Ascending aorta (tissue), 2 donors: ENCODE data around the gene USP6. TPM values are rescaled to one million over a fixed set of nuclear protein-coding genes. Genes with fewer than 3 reads are reported as not detected.
A peak's percentile ranks its signal among the peaks of the same experiment; 100 is the strongest.
"Not testable (repeated sequence)": the region's sequence is repeated elsewhere in the genome, so short reads cannot be mapped to it uniquely, and the experiment has no call there.

Experiments
- DNase-seq, 2 donors: peaks; one replicate each; pipeline ENCODE4 v3.0.0-alpha.2; 2019; ENCODE audit warnings: low spot score in 2 of 2
- H3K27ac ChIP-seq, 2 donors: fragments of 200-600 bp; sonication (generic); one replicate each; pipeline ENCODE4 v1.5.1; 2016 to 2017; ENCODE audit warnings: mild to moderate bottlenecking in 1 of 2
- H3K27me3 ChIP-seq: fragments of 200-600 bp; sonication (generic); one replicate; pipeline ENCODE4 v1.5.1; 2017
- H3K36me3 ChIP-seq, 2 donors: fragments of 200-600 bp; sonication (generic); one replicate each; pipeline ENCODE4 v1.5.1; 2016
- H3K4me1 ChIP-seq, 2 donors: fragments of 200-600 bp; sonication (generic); one replicate each; pipeline ENCODE4 v1.5.1; 2016 to 2017; ENCODE audit warnings: mild to moderate bottlenecking in 1 of 2
- H3K4me3 ChIP-seq, 2 donors: fragments of 200-600 bp; sonication (generic); one replicate each; pipeline ENCODE4 v1.5.1; 2016 to 2017; ENCODE audit warnings: mild to moderate bottlenecking in 1 of 2
- H3K9me3 ChIP-seq, 2 donors: fragments of 200-600 bp; sonication (generic); one replicate each; pipeline ENCODE4 v1.5.1; 2016
- CTCF ChIP-seq, 3 experiments: fragments of 200-600 bp in 2 of 3; fragments of 450-650 bp in 1 of 3; sonication (generic) in 2 of 3; IDR thresholded peaks; one replicate each; pipeline ENCODE4 v1.5.1; 2016 to 2019; ENCODE audit warnings: antibody characterized with exemption in 3 of 3, mild to moderate bottlenecking in 1 of 3, moderate library complexity in 1 of 3
- intact Hi-C: fragments of 100-400 bp; cut with DNase I; formaldehyde crosslinking; loops from one replicate; pipeline ENCODE4 v1.15.1; 2023
- total RNA-seq: library from RNA; depleted of rRNA; stranded (reverse); fragments of >200 nt; gene quantifications from one replicate; pipeline ENCODE4 v1.1.0, GENCODE V29; 2016

Gene USP6
- 0.11 TPM for total RNA-seq

GRCh38 chr17:5115673-5116651 lies at the start of gene USP6:
Gene USP6, plus strand, starts transcription at chr17:5116032. Its CDS starts 14,336 bp downstream, at chr17:5130368.
- intact Hi-C loops: no loop called here
- Histone ChIP-seq H3K36me3 (no peaks in the 10 kb centered on the region), H3K4me3 (no peak within 1 kb of the TSS), H3K27me3 (peaks cover 4% of the 10 kb centered on the region), H3K4me1 (peaks cover 0 to 9% of the 10 kb centered on the region in 2 donors), H3K27ac (no peak within 1 kb of the TSS), H3K9me3 (no peaks in the 10 kb centered on the region)
- TF ChIP-seq CTCF (IDR thresholded peaks at IDR 0.05): no peak
- DNase-seq: no peak

- TF ChIP-seq CTCF (IDR thresholded peaks at IDR 0.05): no peak
- Histone ChIP-seq H3K36me3 (no peaks in the 10 kb centered on the region), H3K4me3 (no peak overlapping the region), H3K4me1 (no peaks in the 10 kb centered on the region), H3K27me3 (no peaks in the 10 kb centered on the region), H3K9me3 (no peaks in the 10 kb centered on the region), H3K27ac (no peak overlapping the region)
- intact Hi-C loops: no loop called here
- DNase-seq: no peak
Measured at GRCh38 chr17:5068236-5068635, 47.6 kb upstream of the USP6 start.

DNA sequence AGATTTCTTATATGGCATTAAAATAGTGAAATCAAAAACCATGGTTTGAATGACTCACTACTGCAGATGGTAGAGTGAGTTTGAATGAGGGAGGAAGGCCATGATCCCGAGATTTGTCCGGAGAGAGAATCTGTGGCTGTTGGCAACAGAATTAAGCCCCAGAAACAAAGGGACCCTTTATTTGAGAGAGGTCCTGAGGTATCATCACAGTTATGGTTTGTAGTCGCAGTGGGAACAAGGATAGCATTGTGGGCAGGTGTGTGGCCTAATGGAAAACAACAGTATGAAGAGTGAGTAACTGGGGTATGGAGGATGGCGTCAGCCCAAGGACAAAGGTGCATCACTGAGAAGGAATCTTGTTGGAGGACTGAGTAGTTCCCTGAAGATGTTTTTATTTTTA lies 46.1 kb upstream of the USP6 start:
- Histone ChIP-seq H3K27ac (no peak overlapping the region), H3K4me3 (no peak overlapping the region), H3K27me3 (no peaks in the 10 kb centered on the region), H3K36me3 (no peaks in the 10 kb centered on the region), H3K4me1 (no peaks in the 10 kb centered on the region), H3K9me3 (no peaks in the 10 kb centered on the region)
- no peak for DNase-seq
- no peak for TF ChIP-seq CTCF (IDR thresholded peaks at IDR 0.05)
- intact Hi-C loops: no loop called here

DNA sequence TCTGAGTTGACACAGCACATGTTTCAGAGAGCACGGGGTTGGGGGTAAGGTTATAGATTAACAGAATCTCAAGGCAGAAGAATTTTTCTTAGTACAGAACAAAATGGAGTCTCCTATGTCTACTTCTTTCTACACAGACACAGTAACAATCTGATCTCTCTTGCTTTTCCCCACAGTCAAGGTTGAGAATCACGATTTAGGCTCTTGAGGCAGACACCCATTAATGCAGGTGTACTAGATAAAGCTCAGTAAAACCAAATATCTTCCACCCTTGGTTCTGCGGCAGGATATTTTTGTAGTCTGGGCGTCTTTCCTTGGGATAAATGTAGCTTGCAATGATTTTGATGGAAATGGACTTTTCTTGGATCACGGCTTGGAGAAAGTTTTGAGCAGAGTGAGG lies 40.4 kb upstream of the USP6 start:
- H3K27ac ChIP-seq, intact Hi-C loops, H3K9me3 ChIP-seq, H3K4me3 ChIP-seq, H3K27me3 ChIP-seq, H3K4me1 ChIP-seq, H3K36me3 ChIP-seq, DNase-seq: not testable (repeated sequence)

DNA sequence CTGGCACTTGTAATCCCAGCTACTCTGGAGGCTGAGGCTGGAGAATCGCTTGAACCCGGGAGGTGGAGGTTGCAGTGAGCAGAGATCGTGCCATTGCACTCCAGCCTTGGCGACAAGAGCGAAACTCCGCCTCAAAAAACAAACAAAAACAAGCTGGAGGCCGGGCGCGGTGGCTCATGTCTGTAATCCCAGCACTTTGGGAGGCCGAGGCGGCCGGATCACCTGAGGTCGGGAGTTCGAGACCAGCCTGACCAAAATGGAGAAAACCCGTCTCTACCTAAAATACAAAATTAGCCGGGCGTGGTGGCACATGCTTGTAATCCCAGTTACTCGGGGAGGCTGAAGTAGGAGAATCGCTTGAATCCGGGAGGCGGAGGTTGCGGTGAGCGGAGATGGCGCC lies 38.6 kb upstream of the USP6 start:
- H3K27me3 ChIP-seq, H3K4me1 ChIP-seq, intact Hi-C loops, H3K36me3 ChIP-seq, DNase-seq, H3K9me3 ChIP-seq: not testable (repeated sequence)
- H3K4me3 ChIP-seq: peak overlapping the region; percentile 78 to 79
- peak overlapping the region in 1 of 2 donors; percentile 78 for H3K27ac ChIP-seq

GRCh38 chr17:5077781-5078105 lies 38.1 kb upstream of the USP6 start:
- H3K4me1 ChIP-seq: peaks cover 6 to 10% of the 10 kb centered on the region in 2 donors
- no peak for DNase-seq
- TF ChIP-seq CTCF (IDR thresholded peaks at IDR 0.05): no peak
- peaks cover 0 to 6% of the 10 kb centered on the region in 2 donors for H3K9me3 ChIP-seq
- peaks cover 0 to 4% of the 10 kb centered on the region in 2 donors for H3K36me3 ChIP-seq
- H3K27me3 ChIP-seq: no peaks in the 10 kb centered on the region
- peak overlapping the region; percentile 70 to 78 for H3K27ac ChIP-seq
- intact Hi-C loops: loop anchor here (2.0 kb wide), 2 partner anchors 33 to 113 kb away; partner anchors contain the start of genes ZNF232 and ZNF594
- H3K4me3 ChIP-seq: peak overlapping the region; percentile 78 to 79
